Fibroblast of skin of left biceps (primary cell): ENCODE results near the gene APBA2.

Experiments used
- DNase-seq, 2 experiments: peaks; one replicate each; pipeline ENCODE4 v3.0.0-alpha.2; 2013; ENCODE audit warnings: low read depth in 2 of 2

Gene APBA2

DNA sequence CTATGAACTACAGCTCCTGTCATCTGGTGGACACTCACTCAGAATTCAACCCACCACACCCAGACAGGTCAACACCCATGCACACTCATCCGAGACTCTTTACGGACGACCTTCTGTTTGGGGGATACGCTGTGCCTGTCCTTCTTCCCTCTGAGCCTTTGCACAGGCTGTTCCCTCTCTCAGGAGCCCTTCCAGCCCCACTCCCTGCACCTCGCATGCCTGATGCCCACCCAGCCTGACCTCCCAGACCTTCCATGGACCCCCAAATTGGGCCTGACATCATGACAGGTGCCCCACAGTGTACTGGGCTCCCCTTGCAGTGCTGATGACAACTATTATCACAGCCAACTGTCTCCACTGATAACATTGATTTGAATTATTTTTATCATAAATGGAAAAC, 248.0 kb downstream of the APBA2 start:
- DNase-seq: no peak

- no peak for DNase-seq
These were observed 248.5 kb downstream of the APBA2 start for GRCh38 chr15:29134239-29134638.

- no peak for DNase-seq
These were observed 249.0 kb downstream of the APBA2 start for GRCh38 chr15:29134641-29135308.

DNA sequence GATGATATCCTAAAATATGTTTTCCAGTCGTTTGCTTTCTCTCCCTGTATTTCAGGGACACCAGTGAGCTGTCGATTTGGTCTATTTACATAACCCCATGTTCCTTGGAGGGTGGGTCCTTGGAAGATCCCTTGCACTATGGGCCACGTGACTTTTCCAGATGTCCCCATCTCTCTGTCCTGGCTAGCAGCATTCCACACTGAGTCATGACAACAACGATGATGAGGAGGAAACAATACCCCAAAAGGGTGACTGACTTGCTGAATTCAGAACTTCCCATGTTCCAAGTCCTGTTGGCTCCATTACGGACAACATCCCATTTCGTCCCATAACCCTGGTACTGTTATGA, 249.5 kb downstream of the APBA2 start:
- no peak for DNase-seq

DNA sequence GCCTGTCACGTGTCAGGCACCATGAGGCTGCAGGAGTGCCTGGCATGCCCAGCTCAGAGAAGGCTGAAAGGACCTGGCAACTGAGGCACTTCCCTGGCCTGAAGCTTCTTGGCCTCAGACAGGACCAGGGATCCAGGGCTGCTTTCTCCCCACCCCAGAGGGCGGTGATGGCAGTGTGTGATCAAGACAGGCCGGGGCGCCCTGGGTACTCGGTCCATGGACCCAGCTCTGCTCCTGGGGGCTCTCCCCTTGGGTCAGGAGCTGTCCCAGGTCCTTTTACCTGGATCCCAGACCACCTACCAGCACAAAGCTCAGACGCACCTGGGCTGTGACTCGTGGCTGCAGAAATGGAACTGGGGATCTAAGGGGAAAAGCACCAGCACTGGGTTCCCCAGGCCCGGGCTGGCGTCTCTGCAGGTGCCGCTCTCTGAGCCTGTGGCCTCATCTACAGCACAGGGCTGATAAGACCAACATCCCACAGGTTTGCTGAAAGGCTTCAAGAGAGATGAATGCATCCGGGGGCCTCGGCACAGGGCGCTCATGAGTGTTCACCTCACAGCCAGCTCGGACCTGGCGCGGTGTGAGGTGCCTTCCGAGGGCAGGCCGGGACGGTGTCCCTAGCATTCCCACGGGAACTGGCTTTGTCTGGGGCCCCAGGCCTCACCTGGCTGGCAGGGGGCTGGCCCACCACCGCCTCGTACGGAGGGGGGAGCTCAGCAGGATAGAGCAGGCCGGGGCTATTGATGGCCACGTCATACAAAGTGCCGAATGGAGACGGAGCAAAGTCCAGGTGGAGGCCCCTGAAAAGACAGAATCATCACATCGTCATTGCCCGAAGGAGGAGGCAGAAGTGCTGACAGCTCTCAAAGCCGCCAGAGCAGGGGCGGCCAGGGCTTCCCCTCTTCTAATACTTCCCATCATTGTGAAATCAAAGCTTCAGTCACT, 250.2 kb downstream of the APBA2 start:
- no peak for DNase-seq

GRCh38 chr15:29138260-29138659, 252.5 kb downstream of the APBA2 start:
- DNase-seq: no peak

DNA sequence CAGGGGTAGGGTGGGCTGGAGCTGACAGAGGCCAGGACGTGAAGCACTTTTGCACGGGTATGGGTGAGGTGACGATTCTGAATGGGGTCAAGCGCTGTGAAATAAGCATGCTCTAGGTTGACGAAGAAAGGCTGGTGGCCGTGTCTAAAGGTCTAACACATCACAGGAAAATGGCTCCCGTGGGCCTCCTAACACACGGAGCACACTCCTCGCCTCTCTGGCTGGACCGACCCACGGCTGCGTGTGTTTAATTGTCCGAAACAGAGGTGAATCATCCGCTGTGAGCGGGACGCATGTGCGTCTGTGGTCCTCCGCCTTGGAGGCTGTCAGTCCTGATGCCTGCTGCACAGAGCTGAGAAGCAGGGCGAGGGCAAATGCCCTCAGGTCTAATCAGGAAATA, 253.3 kb downstream of the APBA2 start:
- DNase-seq: no peak

- no peak for DNase-seq
These were observed 254.0 kb downstream of the APBA2 start for GRCh38 chr15:29139540-29140459.

GRCh38 chr15:29140475-29141307, 254.9 kb downstream of the APBA2 start:
- no peak for DNase-seq

GRCh38 chr15:29141308-29142128, 255.7 kb downstream of the APBA2 start:
- DNase-seq: no peak

DNA sequence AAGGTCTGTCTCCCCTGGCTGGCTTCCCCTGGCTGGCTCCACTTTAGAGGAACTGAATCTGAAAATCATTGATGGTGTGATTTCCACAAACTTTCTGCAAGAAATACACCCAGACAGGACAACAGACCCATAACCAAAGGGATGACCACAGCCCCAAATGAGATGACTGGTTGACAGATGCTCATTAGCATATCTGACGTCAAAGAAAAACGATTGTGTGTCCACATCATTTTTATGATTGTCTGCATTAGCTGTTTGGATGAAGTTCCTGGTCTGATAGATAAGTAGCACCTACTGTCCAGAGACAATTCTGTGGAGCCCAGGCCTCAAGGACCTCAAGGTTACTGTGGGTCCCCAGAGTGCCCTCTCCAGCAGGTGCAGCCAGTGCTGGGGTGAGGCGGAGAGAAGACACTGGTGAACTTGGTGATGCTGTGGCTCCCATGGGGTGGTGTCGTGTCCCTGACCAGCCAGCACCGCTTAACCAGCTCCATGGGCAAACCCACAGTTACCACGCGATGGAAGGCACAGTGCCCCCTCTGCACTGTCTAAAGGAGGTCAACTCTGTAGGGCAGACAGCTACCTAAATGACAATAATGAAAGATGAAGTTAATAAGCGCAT, 256.5 kb downstream of the APBA2 start:
- no peak for DNase-seq

DNA sequence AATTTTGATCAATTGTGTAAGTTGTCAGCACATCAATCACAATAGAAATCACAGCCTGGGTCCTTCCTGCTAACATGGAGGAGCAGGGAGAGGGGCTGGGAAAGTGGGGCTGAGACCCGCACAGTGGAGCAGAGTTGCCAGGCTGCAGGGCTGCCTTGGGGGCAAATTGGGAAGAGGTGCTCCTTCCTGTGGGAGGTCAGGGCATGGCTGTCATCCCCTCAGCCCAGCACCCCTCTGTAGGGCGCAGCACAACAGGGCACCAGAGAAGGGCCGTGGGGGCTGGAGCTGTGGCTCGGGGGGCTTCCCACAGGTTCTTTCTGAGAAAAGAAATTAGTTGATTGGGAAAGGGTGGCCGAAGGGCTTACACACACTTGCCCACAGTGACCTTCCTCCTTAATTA, 257.5 kb downstream of the APBA2 start:
- no peak for DNase-seq

DNA sequence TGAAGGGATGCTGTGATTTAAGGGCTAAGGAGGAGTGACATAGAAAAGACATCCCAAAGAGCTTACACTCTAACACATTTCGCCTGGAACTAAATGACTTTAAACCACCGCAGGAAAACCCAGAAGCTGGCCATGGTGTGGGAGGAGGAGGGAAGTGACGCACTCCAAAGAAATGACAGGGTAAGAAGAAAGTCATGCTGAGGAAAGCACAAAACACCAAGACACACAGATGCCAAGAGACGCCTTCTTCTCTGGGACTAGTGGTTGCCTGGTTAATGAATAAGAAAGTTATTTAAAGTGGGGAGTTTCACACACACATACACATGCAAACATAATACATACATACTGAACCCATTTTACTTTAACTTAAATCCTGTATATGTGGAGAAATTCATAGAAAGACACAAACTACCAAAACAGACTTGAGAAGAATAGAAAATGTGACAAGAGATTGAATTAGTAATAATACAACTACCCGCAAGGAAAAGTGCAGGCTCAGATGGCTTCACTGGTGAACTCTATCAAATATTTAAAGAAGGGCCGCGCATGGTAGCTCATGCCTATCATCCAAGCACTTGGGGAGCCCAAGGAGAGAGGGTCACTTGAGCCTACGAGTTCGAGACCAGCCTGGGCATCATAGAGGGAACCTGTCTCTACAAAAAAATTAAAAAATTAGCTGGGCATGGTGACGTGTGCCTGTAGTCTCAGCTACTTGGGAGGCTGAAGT, 258.3 kb downstream of the APBA2 start:
- DNase-seq: peak; percentile 41 to 50

DNA sequence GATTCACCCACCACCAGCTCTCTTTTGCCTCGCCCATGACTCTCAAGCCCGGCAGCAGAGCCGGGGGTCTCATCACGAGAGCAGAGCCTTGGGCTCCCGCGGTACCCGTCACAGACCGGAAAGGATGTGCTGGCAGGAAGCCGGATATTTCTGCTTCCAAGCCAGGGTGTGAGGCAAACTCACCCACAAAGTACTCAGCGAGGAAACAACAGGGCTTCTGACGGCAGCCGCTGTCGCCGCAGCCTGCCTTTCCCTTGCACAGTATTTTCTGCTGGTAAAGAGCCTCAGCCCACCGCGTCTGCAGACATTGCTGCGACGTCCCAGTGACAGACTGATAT, 263.9 kb downstream of the APBA2 start:
- DNase-seq: no peak

DNA sequence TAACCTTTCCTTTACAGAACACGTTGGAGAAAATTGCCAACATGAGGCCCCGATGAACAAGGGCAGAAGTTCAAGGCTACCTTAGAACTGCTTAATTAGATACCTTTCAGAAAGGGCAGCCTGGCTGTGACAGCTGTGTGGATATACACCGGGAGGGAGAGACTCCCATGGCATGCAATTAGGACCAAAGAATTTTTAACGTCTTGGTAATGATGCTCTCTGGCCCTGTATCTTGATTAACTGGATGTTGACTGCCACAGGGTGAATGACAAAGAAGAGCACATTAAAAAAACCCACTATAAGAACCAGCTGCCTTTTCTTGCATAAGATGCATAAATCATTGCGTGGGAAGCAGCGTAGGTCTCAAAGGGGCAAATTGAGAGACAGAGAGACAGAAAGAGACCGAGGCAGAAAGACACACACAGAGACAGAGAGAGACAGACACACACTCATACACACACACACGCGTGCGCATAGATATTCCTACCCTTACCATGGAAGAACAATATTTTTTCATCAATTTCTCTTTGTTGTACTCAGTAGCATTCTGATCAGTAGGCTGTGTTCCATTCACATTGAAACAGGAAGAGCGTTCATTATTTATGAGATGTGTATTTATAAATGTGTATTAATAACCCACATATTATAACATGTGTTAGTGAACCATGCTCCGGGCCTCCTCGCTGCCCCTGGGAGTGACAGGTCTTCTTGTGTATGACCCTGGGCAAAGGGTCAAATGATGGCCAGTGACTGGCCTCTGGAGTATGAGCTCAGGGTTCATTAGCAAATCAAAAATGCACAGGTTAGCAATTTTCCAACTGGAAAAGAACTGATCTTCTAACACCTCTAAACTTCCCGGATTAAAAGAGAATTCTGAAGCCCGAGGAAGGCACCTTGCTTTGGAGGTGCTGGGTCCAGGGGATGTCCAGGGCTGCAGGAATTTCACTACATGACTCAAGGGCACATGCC, 265.0 kb downstream of the APBA2 start:
- DNase-seq: no peak

DNA sequence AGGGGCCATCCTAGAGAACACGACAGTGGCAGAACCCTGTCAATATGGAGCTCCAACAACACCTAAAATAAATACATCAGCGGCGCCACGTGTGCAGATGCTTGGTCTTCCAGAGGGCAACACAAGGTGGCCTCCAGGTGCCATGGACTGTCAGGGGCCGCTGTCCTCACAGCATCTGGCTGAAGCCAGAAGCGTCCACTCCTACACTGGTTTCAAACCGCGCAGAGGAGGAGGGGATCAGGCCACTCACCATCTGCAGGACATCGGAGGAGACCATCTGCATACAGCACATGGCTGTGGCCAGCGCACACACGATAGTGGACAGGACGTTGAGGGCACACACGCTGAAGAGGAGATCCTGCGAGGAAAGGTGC, 265.7 kb downstream of the APBA2 start:
- no peak for DNase-seq

GRCh38 chr15:29156521-29156920, 270.7 kb downstream of the APBA2 start:
- no peak for DNase-seq

GRCh38 chr15:29159771-29160455, 274.1 kb downstream of the APBA2 start:
- DNase-seq: no peak
